Amniotic stem cell (primary cell): ENCODE results near the gene ALG10.
A peak's percentile ranks its signal among the peaks of the same experiment; 100 is the strongest.
"Not testable (repeated sequence)": the region's sequence is repeated elsewhere in the genome, so short reads cannot be mapped to it uniquely, and the experiment has no call there.

Source experiments
- DNase-seq: peaks from one replicate; lab custom pipeline; 2025; lab: John Stamatoyannopoulos, UW

ALG10 gene

GRCh38 chr12:34022079-34022830 is at the start of gene ALG10:
TSS of gene ALG10 (plus strand) at chr12:34022496. CDS start at chr12:34022600, 104 bp downstream.
- DNase-seq, result peak; percentile 98

- DNase-seq, result not testable (repeated sequence)
These were observed 49.4 kb upstream of the ALG10 start for GRCh38 chr12:33972884-33973283.

GRCh38 chr12:33977887-33978286 is 44.4 kb upstream of the ALG10 start:
- DNase-seq, result no peak

GRCh38 chr12:33988197-33988805 is 34.0 kb upstream of the ALG10 start:
- no peak for DNase-seq

- no peak for DNase-seq
These were observed 33.4 kb upstream of the ALG10 start for GRCh38 chr12:33988913-33989312.

- no peak for DNase-seq
These were observed 27.2 kb upstream of the ALG10 start for GRCh38 chr12:33994857-33995808.

GRCh38 chr12:34008835-34009234 is 13.5 kb upstream of the ALG10 start:
- DNase-seq, result not testable (repeated sequence)

GRCh38 chr12:34016361-34016760 is 5.9 kb upstream of the ALG10 start:
- no peak for DNase-seq

GRCh38 chr12:34021071-34021470 is 1.2 kb upstream of the ALG10 start:
- DNase-seq, result no peak

- not testable (repeated sequence) for DNase-seq
These were observed 5.4 kb downstream of the ALG10 start for GRCh38 chr12:34027661-34028060.

GRCh38 chr12:34030591-34030990 is 8.3 kb downstream of the ALG10 start:
- DNase-seq, result no peak

- peak; percentile 12 for DNase-seq
These were observed 11.5 kb downstream of the ALG10 start for GRCh38 chr12:34033628-34034296.

GRCh38 chr12:34038357-34038756 is 16.1 kb downstream of the ALG10 start:
- not testable (repeated sequence) for DNase-seq

- DNase-seq, result no peak
These were observed 24.3 kb downstream of the ALG10 start for GRCh38 chr12:34046570-34046969.

GRCh38 chr12:34047855-34048254 is 25.6 kb downstream of the ALG10 start:
- not testable (repeated sequence) for DNase-seq

- no peak for DNase-seq
These were observed 26.4 kb downstream of the ALG10 start for GRCh38 chr12:34048714-34049113.

- DNase-seq, result no peak
These were observed 29.2 kb downstream of the ALG10 start for GRCh38 chr12:34051486-34051885.

- no peak for DNase-seq
These were observed 32.6 kb downstream of the ALG10 start for GRCh38 chr12:34054938-34055337.
